Thymus (tissue), 11 donors: ENCODE data around the gene NEK1. TPM values are rescaled to one million over a fixed set of nuclear protein-coding genes. Genes with fewer than 3 reads are reported as not detected.
"Not testable (repeated sequence)": the region's sequence is repeated elsewhere in the genome, so short reads cannot be mapped to it uniquely, and the experiment has no call there.

ENCODE experiments used
- DNase-seq, 9 donors: peaks; one replicate each; pipeline ENCODE4 v3.0.0-alpha.2; 2013; ENCODE audit warnings: low spot score in 9 of 9, low read depth in 6 of 9, missing footprints in 1 of 9
- H3K27ac ChIP-seq, 2 donors: one replicate each; pipeline ENCODE4 v1.5.1; 2013; ENCODE audit warnings: control low read depth in 1 of 2, low read depth in 1 of 2, low read length in 1 of 2, mild to moderate bottlenecking in 1 of 2, moderate library complexity in 1 of 2
- H3K27me3 ChIP-seq, 2 donors: one replicate each; pipeline ENCODE4 v1.5.1; 2013; ENCODE audit warnings: low read length in 1 of 2; ENCODE audit not compliant: control insufficient read depth in 2 of 2, insufficient read depth in 1 of 2
- H3K36me3 ChIP-seq, 2 donors: one replicate each; pipeline ENCODE4 v1.5.1; 2013; ENCODE audit warnings: low read length in 1 of 2, mild to moderate bottlenecking in 1 of 2, moderate library complexity in 1 of 2; ENCODE audit not compliant: control insufficient read depth in 2 of 2, insufficient read depth in 2 of 2
- H3K4me1 ChIP-seq, 2 donors: one replicate each; pipeline ENCODE4 v1.5.1; 2013; ENCODE audit warnings: low read length in 2 of 2; ENCODE audit not compliant: control insufficient read depth in 2 of 2, insufficient read depth in 2 of 2
- H3K4me3 ChIP-seq, 2 donors: one replicate each; pipeline ENCODE4 v1.5.1; 2013; ENCODE audit warnings: low read length in 2 of 2, control low read depth in 1 of 2, mild to moderate bottlenecking in 1 of 2
- H3K9me3 ChIP-seq, 2 donors: one replicate each; pipeline ENCODE4 v1.5.1; 2013; ENCODE audit warnings: low read length in 1 of 2, mild to moderate bottlenecking in 1 of 2; ENCODE audit not compliant: control insufficient read depth in 2 of 2, insufficient read depth in 1 of 2
- WGBS: extraction: QIAGEN DNeasy Blood & Tissue Kit; methylation state at CpG from one replicate; pipeline ENCODE4 v1.1.7; 2013; 5-methylcytosine and 5-hydroxymethylcytosine counted together
- polyA plus RNA-seq: library from polyadenylated mRNA; stranded (reverse); fragments of 200-250 nt; gene quantifications from one replicate; pipeline ENCODE4 v1.2.3, GENCODE V29; 2013
- total RNA-seq: library from RNA; stranded (reverse); fragments of 120-200 nt; gene quantifications from one replicate; pipeline ENCODE4 v1.2.4, GENCODE V29; 2013
- donor health status: healthy.

The NEK1 gene
- total and polyA plus RNA-seq, 2 donors = 9.9 to 10.2 TPM

GRCh38 chr4:169428376-169428775 is 184.0 kb downstream of the NEK1 start:
- Histone ChIP-seq H3K4me3 (no peak overlapping the region), H3K27ac (no peak overlapping the region), H3K9me3 (no peaks in the 10 kb centered on the region), H3K27me3 (no peaks in the 10 kb centered on the region), H3K4me1 (no peaks in the 10 kb centered on the region), H3K36me3 (peaks cover 0 to 3% of the 10 kb centered on the region in 2 donors)
- no peak for DNase-seq
- 66% methylated on average over 3 of the region's 3 CpGs for WGBS

GRCh38 chr4:169427727-169428126 is 184.7 kb downstream of the NEK1 start:
- not testable (repeated sequence) for H3K27ac ChIP-seq, H3K36me3 ChIP-seq, H3K9me3 ChIP-seq, DNase-seq, H3K4me1 ChIP-seq, H3K4me3 ChIP-seq, H3K27me3 ChIP-seq
- 92% methylated on average over 2 of the region's 2 CpGs for WGBS

DNA sequence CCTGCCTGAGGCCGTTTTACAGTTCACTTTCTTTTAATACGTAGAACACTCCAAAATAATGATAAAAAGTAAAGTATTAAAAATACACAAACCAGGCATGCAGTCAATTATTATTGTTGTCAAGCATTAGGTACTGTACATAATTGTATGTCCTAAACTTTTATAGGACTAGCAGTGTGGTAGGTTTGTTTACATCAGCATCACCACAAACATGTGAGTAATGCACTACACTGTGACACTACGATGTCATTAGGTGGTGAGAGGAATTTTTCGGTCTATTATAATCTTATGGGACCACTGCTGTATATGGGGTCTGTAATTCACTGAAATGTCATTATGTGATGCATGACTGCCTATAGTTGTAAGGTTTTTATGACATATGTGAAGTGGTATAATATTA is 192.1 kb downstream of the NEK1 start:
- no peak overlapping the region for H3K4me3 ChIP-seq
- H3K9me3 ChIP-seq = no peaks in the 10 kb centered on the region
- H3K27ac ChIP-seq = no peak overlapping the region
- H3K36me3 ChIP-seq = peaks cover 0 to 7% of the 10 kb centered on the region in 2 donors
- 97% methylated on average over 4 of the region's 4 CpGs for WGBS
- H3K4me1 ChIP-seq = no peaks in the 10 kb centered on the region
- DNase-seq = no peak
- no peaks in the 10 kb centered on the region for H3K27me3 ChIP-seq

GRCh38 chr4:169418846-169419245 is 193.5 kb downstream of the NEK1 start:
- Histone ChIP-seq H3K27ac (no peak overlapping the region), H3K4me3 (no peak overlapping the region), H3K27me3 (no peaks in the 10 kb centered on the region), H3K4me1 (no peaks in the 10 kb centered on the region), H3K9me3 (no peaks in the 10 kb centered on the region), H3K36me3 (peaks cover 0 to 4% of the 10 kb centered on the region in 2 donors)
- DNase-seq = no peak

DNA sequence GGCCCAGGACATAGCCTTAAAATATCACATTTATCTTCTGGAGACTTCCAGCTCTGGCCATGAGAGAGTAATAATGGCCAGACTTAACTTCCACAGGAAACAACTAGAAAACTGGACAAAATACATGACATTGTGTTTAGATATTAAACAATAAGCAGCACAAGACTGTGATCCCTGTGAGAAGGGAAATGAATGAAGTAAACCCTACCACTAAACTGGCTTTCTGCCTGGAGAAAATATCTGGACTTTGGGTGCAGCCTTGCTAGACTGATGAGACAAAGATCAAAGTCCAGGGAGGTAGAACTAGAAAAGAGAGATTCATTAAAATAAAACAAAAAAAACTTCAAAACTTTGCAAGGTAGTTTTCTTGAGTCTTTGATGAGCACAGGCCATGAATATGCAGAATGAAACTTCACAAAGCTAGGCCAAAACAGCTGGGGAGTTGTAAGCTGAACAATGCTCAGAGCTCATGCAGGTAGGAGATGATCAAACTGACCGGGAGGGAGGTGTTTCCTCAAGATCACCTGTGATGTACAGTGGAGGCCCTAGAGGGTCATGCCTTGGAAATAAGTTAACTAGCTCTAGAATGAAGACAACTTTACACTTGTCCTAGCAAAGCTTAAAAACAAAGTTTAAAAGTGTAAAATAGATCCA is 194.6 kb downstream of the NEK1 start:
- H3K4me1 ChIP-seq = no peaks in the 10 kb centered on the region
- H3K9me3 ChIP-seq = no peaks in the 10 kb centered on the region
- H3K36me3 ChIP-seq = peaks cover 0 to 4% of the 10 kb centered on the region in 2 donors
- no peak for DNase-seq
- no peaks in the 10 kb centered on the region for H3K27me3 ChIP-seq
- H3K4me3 ChIP-seq = no peak overlapping the region
- H3K27ac ChIP-seq = no peak overlapping the region
- 96% methylated on average over 1 of the region's 1 CpG for WGBS

- Histone ChIP-seq H3K27ac (no peak overlapping the region), H3K4me1 (no peaks in the 10 kb centered on the region), H3K9me3 (no peaks in the 10 kb centered on the region), H3K4me3 (no peak overlapping the region), H3K27me3 (no peaks in the 10 kb centered on the region), H3K36me3 (peaks cover 0 to under 1% of the 10 kb centered on the region in 2 donors)
- no peak for DNase-seq
Observed at GRCh38 chr4:169416997-169417396, 195.4 kb downstream of the NEK1 start.

- over 99% methylated on average over 4 of the region's 4 CpGs for WGBS
- Histone ChIP-seq H3K36me3 (no peaks in the 10 kb centered on the region), H3K27me3 (no peaks in the 10 kb centered on the region), H3K4me3 (no peak overlapping the region), H3K9me3 (no peaks in the 10 kb centered on the region), H3K27ac (no peak overlapping the region), H3K4me1 (no peaks in the 10 kb centered on the region)
- DNase-seq = no peak
Observed at GRCh38 chr4:169416461-169416860, 195.9 kb downstream of the NEK1 start.

DNA sequence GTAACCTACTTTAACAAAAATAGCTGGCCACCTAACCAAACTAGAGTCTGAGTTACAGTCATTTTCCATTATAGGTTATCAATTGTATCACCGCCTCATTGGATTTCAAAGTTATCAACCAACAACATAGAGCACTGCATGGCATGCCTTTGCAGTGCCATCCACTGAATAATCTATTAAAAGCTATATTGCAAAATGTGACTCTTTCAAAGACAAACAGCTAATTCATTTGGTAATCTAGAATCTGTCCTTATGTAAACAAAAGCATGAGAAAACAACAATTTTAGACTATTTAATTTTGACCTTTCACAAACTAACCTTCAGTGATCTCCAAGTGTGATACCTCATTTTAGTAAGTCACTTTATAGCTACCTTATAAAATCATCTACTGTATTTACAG is 197.5 kb downstream of the NEK1 start:
- Histone ChIP-seq H3K36me3 (no peaks in the 10 kb centered on the region), H3K4me1 (peaks cover 0 to 4% of the 10 kb centered on the region in 2 donors), H3K27me3 (no peaks in the 10 kb centered on the region), H3K4me3 (no peak overlapping the region), H3K9me3 (no peaks in the 10 kb centered on the region), H3K27ac (no peak overlapping the region)
- WGBS = 97% methylated on average over 1 of the region's 1 CpG
- DNase-seq = no peak

DNA sequence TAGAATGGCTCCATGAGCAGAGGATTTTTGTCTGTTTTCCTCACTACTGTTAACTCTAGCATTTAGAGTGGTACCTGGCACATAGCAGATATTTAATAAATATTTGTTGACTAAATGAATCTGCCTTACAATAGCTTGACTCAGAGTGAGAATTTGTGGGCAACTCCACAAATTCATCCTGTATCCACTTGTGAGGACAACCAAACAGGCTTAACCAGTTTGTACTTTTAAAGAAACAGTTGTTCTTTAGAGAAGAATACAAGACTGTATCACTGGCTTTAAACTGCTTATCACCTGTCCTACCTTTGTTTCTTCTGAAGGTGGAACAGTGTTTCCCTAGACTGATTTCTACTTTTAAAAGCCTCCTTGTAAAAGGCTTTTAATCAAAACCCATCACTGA is 200.3 kb downstream of the NEK1 start:
- H3K36me3 ChIP-seq = no peaks in the 10 kb centered on the region
- no peaks in the 10 kb centered on the region for H3K27me3 ChIP-seq
- H3K9me3 ChIP-seq = no peaks in the 10 kb centered on the region
- peaks cover 0 to 4% of the 10 kb centered on the region in 2 donors for H3K4me1 ChIP-seq
- no peak overlapping the region for H3K27ac ChIP-seq
- no peak overlapping the region for H3K4me3 ChIP-seq
- DNase-seq = no peak
